ENCODE measurements around the gene ADAM19. TPM values are rescaled to one million over a fixed set of nuclear protein-coding genes. Genes with fewer than 3 reads are reported as not detected.
"Not testable (repeated sequence)": the region's sequence is repeated elsewhere in the genome, so short reads cannot be mapped to it uniquely, and the experiment has no call there.

Gene ADAM19
- total and polyA plus RNA-seq, 3 experiments from 2014 or later, result 4.1 to 26.8 (median 26.5) TPM

DNA sequence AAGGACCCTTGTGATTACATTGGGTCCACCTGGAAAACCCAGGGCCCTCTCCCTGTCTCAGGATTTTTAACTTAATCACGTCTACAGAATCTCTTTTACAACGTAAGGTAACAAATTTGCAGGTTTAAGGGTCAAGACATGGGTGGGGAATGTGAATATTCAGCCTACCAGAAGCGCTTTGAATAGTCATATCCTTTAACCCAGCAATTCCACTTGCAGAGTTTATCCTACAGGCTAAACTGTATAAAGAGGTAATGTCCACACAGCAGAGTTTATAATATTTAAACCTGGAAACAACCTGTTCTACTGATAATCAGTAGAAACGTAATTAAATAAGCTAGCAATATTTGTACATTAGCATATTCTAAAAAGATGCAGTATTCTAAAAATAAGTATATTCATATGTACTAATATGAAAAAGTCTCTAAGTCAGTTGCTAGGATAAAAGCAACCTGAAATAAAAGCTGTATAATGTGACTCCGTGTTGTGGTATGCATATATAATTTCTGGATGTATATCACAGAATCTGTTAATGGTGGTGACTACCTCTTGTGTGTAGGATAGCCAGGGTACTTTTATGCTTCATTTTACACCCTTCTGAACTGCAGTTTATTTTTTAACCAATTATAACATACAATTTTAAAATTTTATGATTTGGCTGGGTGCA lies 129.7 kb downstream of the ADAM19 start:
- Mint-ChIP-seq H3K9me3 (no peaks in the 10 kb centered on the region), H3K36me3 (peaks cover 0 to 1% (median 0%) of the 10 kb centered on the region in 3 donors), H3K27ac (peak overlapping the region in 1 of 8 donors; percentile 15), H3K4me1 (no peaks in the 10 kb centered on the region), H3K4me3 (no peak overlapping the region), H3K27me3 (peaks cover 0 to 1% of the 10 kb centered on the region in 2 donors)
- no peak overlapping the region for H3K27ac ChIP-seq (ENCODE audit: low read depth, low read length)
- no peak for DNase-seq
- no peaks in the 10 kb centered on the region for H3K4me1 ChIP-seq (ENCODE audit: insufficient read depth, low read length)
- H3K4me3 ChIP-seq (ENCODE audit: low read length), result no peak overlapping the region
- ChIA-PET CTCF (no interaction called here), POLR2A (no interaction called here)
- no peaks in the 10 kb centered on the region for H3K27me3 ChIP-seq (ENCODE audit: insufficient read depth, low read length, poor library complexity, severe bottlenecking)
- H3K36me3 ChIP-seq (ENCODE audit: insufficient read depth, low read length), result no peaks in the 10 kb centered on the region
- no peaks in the 10 kb centered on the region for H3K9me3 ChIP-seq (ENCODE audit: low read length)

DNA sequence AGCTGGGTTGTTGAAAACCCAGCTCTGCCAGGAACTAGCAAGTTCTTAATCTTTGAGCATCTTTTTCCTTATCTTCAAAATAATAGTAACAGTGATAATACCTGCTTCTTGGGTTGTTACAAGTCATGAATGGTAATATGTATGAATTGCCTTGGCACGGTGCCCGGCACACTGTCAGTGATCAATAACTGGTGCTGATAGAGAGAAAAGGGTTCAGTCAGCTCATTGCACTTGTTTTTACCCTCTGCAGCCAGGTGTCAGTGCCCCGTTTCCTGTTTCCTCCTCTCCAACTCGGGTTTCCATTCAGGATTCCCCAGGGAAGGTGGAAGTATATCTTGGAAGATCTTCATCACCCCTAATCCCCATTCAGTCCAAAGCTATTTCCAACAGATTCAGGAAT lies 131.4 kb downstream of the ADAM19 start:
- Mint-ChIP-seq H3K4me3 (no peak overlapping the region), H3K4me1 (no peaks in the 10 kb centered on the region), H3K36me3 (peaks cover 0 to 1% (median 0%) of the 10 kb centered on the region in 3 donors), H3K27me3 (peaks cover 0 to 4% of the 10 kb centered on the region in 2 donors), H3K27ac (no peak overlapping the region), H3K9me3 (no peaks in the 10 kb centered on the region)
- H3K4me1 ChIP-seq (ENCODE audit: insufficient read depth, low read length), result no peaks in the 10 kb centered on the region
- H3K27ac ChIP-seq (ENCODE audit: low read depth, low read length), result no peak overlapping the region
- H3K36me3 ChIP-seq (ENCODE audit: insufficient read depth, low read length), result no peaks in the 10 kb centered on the region
- no peak for DNase-seq
- CTCF ChIA-PET, result interaction anchor here (1.2 kb wide), 2 partner anchors 12 to 299 kb away, joined by 3 to 4 read pairs; partner anchors contain the start of gene LSM11
- POLR2A ChIA-PET, result no interaction called here
- no peaks in the 10 kb centered on the region for H3K27me3 ChIP-seq (ENCODE audit: insufficient read depth, low read length, poor library complexity, severe bottlenecking)
- no peaks in the 10 kb centered on the region for H3K9me3 ChIP-seq (ENCODE audit: low read length)
- no peak overlapping the region for H3K4me3 ChIP-seq (ENCODE audit: low read length)

DNA sequence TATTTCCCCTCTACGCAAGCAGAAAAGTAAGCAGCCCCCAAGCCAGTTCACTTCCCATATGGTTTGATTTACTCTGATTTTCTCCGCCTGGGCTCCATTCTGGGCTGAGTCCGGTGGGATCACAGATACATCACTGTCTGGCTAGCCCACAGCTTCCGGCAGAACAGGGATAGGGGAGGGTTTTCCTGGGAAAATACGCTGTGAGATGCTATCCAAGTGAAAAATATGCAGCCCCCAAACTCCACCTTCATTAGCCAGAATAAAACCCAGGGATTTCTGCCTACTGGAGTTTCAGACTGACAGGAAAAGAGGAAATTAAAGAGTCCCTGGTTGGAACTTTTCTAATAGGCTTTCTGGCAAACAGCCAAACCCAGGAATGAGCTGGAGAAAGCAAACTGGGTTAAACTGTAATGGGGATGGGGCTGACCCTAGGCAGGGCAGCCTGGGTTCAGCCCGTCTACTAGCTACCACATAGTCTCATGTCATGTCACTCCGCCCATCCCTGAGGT lies 132.5 kb downstream of the ADAM19 start:
- no peak overlapping the region for H3K27ac Mint-ChIP-seq
- H3K36me3 Mint-ChIP-seq, result no peaks in the 10 kb centered on the region
- peaks cover 0 to 4% of the 10 kb centered on the region in 2 donors for H3K27me3 Mint-ChIP-seq
- Histone ChIP-seq H3K9me3 (ENCODE audit: low read length) (no peaks in the 10 kb centered on the region), H3K27ac (ENCODE audit: low read depth, low read length) (no peak overlapping the region), H3K27me3 (ENCODE audit: insufficient read depth, low read length, poor library complexity, severe bottlenecking) (no peaks in the 10 kb centered on the region), H3K36me3 (ENCODE audit: insufficient read depth, low read length) (no peaks in the 10 kb centered on the region), H3K4me3 (ENCODE audit: low read length) (no peak overlapping the region), H3K4me1 (ENCODE audit: insufficient read depth, low read length) (no peaks in the 10 kb centered on the region)
- no peak overlapping the region for H3K4me3 Mint-ChIP-seq
- CTCF ChIA-PET, result interaction anchor here (1.2 kb wide), 1 partner anchor 300 kb away, joined by 3 read pairs; the partner anchor contains the start of gene LSM11
- no peaks in the 10 kb centered on the region for H3K4me1 Mint-ChIP-seq
- H3K9me3 Mint-ChIP-seq, result no peaks in the 10 kb centered on the region
- POLR2A ChIA-PET, result no interaction called here
- DNase-seq, result no peak

DNA sequence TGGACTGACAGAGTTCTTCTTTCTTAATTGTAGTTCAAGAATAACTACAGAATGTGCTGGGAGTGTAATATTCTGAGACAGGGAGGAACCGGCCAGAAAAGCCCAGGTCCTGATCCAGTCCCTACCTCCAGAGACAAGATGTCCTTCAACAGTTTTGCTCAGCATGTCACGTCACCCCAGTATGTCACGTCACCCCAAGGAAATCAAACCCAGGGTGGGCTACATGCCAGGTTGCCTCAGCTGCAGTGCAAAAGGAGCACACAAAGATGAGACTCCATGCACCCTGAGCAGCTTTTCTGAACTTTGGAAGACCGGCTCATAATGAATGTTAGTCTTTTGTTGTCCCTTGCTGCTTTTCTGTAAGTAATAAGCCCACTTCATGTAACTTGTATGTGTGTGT lies 141.5 kb downstream of the ADAM19 start:
- no peaks in the 10 kb centered on the region for H3K36me3 ChIP-seq (ENCODE audit: insufficient read depth, low read length)
- Mint-ChIP-seq H3K36me3 (peaks cover 0 to 3% (median 0%) of the 10 kb centered on the region in 3 donors), H3K27ac (no peak overlapping the region), H3K9me3 (no peaks in the 10 kb centered on the region), H3K27me3 (peaks cover 5 to 6% of the 10 kb centered on the region in 2 donors), H3K4me1 (peaks cover 5 to 8% (median 7%) of the 10 kb centered on the region in 3 donors), H3K4me3 (no peak overlapping the region)
- H3K4me3 ChIP-seq (ENCODE audit: low read length), result no peak overlapping the region
- no peak overlapping the region for H3K27ac ChIP-seq (ENCODE audit: low read depth, low read length)
- DNase-seq, result no peak
- H3K27me3 ChIP-seq (ENCODE audit: insufficient read depth, low read length, poor library complexity, severe bottlenecking), result no peaks in the 10 kb centered on the region
- CTCF ChIA-PET, result interaction anchor here (0.7 to 5.1 kb wide), 3 partner anchors 16 to 309 kb away, joined by 3 to 36 read pairs (median 26); partner anchors contain the start of gene LSM11
- H3K4me1 ChIP-seq (ENCODE audit: insufficient read depth, low read length), result no peaks in the 10 kb centered on the region
- H3K9me3 ChIP-seq (ENCODE audit: low read length), result no peaks in the 10 kb centered on the region
- POLR2A ChIA-PET, result no interaction called here

DNA sequence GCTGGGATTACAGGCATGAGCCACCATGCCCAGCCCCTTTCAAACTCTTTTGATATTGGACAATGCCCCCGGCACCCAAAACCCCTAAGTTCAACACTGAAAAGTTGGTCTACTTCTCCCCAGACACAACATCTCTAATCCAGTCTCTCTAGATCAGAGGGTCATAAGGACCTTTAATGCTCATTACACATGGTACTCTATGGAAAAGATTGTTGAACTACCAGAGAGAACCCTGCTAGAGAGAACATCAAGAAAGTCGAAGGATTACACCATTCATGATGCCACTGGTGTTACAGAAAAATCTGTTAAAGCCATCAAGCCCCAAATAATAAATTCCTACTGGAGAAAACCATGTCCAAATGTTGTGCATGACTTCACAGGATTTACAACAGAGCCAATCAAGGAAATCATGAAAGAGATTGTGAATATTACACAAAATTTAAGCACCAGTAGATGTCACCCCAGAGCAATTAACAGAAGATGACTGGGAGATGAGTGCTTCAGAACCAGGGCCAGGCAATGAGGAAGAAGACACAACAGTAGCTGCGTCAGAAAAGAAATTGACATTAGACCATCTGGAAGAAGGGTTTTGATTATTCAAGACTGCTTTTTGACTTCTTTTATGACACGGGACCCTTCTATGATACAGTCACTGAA lies 143.9 kb downstream of the ADAM19 start:
- Histone ChIP-seq H3K27ac (ENCODE audit: low read depth, low read length) (no peak overlapping the region), H3K27me3 (ENCODE audit: insufficient read depth, low read length, poor library complexity, severe bottlenecking) (no peaks in the 10 kb centered on the region), H3K9me3 (ENCODE audit: low read length) (no peaks in the 10 kb centered on the region), H3K4me1 (ENCODE audit: insufficient read depth, low read length) (no peaks in the 10 kb centered on the region), H3K4me3 (ENCODE audit: low read length) (no peak overlapping the region), H3K36me3 (ENCODE audit: insufficient read depth, low read length) (no peaks in the 10 kb centered on the region)
- peaks cover 0 to 3% (median 0%) of the 10 kb centered on the region in 3 donors for H3K36me3 Mint-ChIP-seq
- peak overlapping the region in 2 of 8 donors; percentile 15 to 47 for H3K27ac Mint-ChIP-seq
- H3K9me3 Mint-ChIP-seq, result no peaks in the 10 kb centered on the region
- H3K27me3 Mint-ChIP-seq, result peaks cover 5 to 6% of the 10 kb centered on the region in 2 donors
- peak in 3 of 5 donors; percentile 5 to 37 (median 21) for DNase-seq
- ChIA-PET CTCF (interaction anchor here (0.5 to 5.1 kb wide), 17 partner anchors 10 to 316 kb away, joined by 3 to 36 read pairs (median 3); partner anchors contain the start of genes LSM11 and SOX30), POLR2A (interaction anchor here (0.8 kb wide), 1 partner anchor 10 kb away, joined by 3 read pairs; no protein-coding TSS in a partner anchor)
- H3K4me1 Mint-ChIP-seq, result peaks cover 5 to 8% (median 7%) of the 10 kb centered on the region in 3 donors
- H3K4me3 Mint-ChIP-seq, result no peak overlapping the region

DNA sequence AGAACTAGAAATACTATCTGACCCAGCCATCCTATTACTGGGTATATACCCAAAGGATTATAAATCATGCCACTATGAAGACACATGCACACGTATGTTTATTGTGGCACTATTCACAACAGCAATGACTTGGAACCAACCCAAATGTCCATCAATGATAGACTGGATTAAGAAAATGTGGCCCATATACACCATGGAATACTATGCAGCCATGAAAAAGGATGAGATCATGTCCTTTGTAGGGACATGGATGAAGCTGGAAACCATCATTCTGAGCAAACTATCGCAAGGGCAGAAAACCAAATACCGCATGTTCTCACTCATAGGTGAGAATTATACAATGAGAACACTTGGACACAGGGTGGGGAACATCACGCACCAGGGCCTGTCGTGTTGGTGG lies 145.7 kb downstream of the ADAM19 start:
- POLR2A ChIA-PET; DNase-seq; H3K36me3 ChIP-seq (ENCODE audit: insufficient read depth, low read length); H3K27ac ChIP-seq (ENCODE audit: low read depth, low read length); H3K9me3 ChIP-seq (ENCODE audit: low read length); H3K4me3 Mint-ChIP-seq; H3K9me3 Mint-ChIP-seq; H3K27me3 ChIP-seq (ENCODE audit: insufficient read depth, low read length, poor library complexity, severe bottlenecking); H3K4me1 Mint-ChIP-seq; H3K27ac Mint-ChIP-seq; H3K4me1 ChIP-seq (ENCODE audit: insufficient read depth, low read length); H3K4me3 ChIP-seq (ENCODE audit: low read length); H3K36me3 Mint-ChIP-seq; H3K27me3 Mint-ChIP-seq: not testable (repeated sequence)
- CTCF ChIA-PET, result interaction anchor here (5.1 kb wide), 1 partner anchor 313 kb away, joined by 36 read pairs; the partner anchor contains the start of gene LSM11

Other genes starting within 250 kb of the ADAM19 start
- gene NIPAL4, start 115.6 kb downstream of the ADAM19 start, total RNA-seq, result 1 to 10 TPM; 1.1 to 1.4 TPM
- not detected for gene NIPAL4, start 115.6 kb downstream of the ADAM19 start, polyA plus RNA-seq
- gene SOX30, start 76.7 kb upstream of the ADAM19 start, total RNA-seq, result under 1 TPM; 0.09 to 0.11 TPM
- 0.28 TPM for gene SOX30, start 76.7 kb upstream of the ADAM19 start, polyA plus RNA-seq
- gene C5orf52, start 95.8 kb upstream of the ADAM19 start, total RNA-seq, result not detected
- not detected for gene C5orf52, start 95.8 kb upstream of the ADAM19 start, polyA plus RNA-seq
- gene THG1L, start 155.6 kb upstream of the ADAM19 start, total RNA-seq, result 10 to 100 TPM; 31.0 to 34.6 TPM
- 4.6 TPM for gene THG1L, start 155.6 kb upstream of the ADAM19 start, polyA plus RNA-seq
- 1 to 10 TPM; 7.8 to 7.9 TPM for gene LSM11, start 167.9 kb upstream of the ADAM19 start, total RNA-seq
- gene LSM11, start 167.9 kb upstream of the ADAM19 start, polyA plus RNA-seq, result 0.82 TPM

Data from CD8-positive, alpha-beta memory T cell (primary cell).